ENCODE measurements around the gene DENND5B.

- TF ChIP-seq CTCF (tag by site-specific recombination; IDR thresholded peaks at IDR 0.05) = no peak
- no peak for TF ChIP-seq ZNF776 (tag by site-specific recombination; IDR thresholded peaks at IDR 0.05; ENCODE audit: borderline replicate concordance)
- no peak for TF ChIP-seq ZNF214 (tag by site-specific recombination; IDR thresholded peaks at IDR 0.05; ENCODE audit: borderline replicate concordance)
- no peak for TF ChIP-seq ZNF792 (tag by site-specific recombination; IDR thresholded peaks at IDR 0.05)
- TF ChIP-seq ZNF391 (tag by site-specific recombination; IDR thresholded peaks at IDR 0.05; ENCODE audit: borderline replicate concordance, low read depth) = no peak
- no peak for TF ChIP-seq ZNF654 (tag by site-specific recombination; IDR thresholded peaks at IDR 0.05; ENCODE audit: low read depth)
- TF ChIP-seq BCL6B (tag by site-specific recombination; IDR thresholded peaks at IDR 0.05) = no peak
- TF ChIP-seq SP3 (tag by site-specific recombination; IDR thresholded peaks at IDR 0.05) = no peak
- TF ChIP-seq ZNF23 (tag by site-specific recombination; IDR thresholded peaks at IDR 0.05; ENCODE audit: borderline replicate concordance) = no peak
- no peak for TF ChIP-seq ZNF747 (tag by site-specific recombination; IDR thresholded peaks at IDR 0.05)
- no peak for TF ChIP-seq ZNF777 (tag by site-specific recombination; IDR thresholded peaks at IDR 0.05; ENCODE audit: borderline replicate concordance)
- TF ChIP-seq SP2 (tag by site-specific recombination; IDR thresholded peaks at IDR 0.05) = no peak
These were observed 12.3 kb downstream of the DENND5B start for GRCh38 chr12:31578632-31579031.

Measured in HEK293 (cell line).